ENCODE measurements around the gene LRRK1.

LRRK1 gene

DNA sequence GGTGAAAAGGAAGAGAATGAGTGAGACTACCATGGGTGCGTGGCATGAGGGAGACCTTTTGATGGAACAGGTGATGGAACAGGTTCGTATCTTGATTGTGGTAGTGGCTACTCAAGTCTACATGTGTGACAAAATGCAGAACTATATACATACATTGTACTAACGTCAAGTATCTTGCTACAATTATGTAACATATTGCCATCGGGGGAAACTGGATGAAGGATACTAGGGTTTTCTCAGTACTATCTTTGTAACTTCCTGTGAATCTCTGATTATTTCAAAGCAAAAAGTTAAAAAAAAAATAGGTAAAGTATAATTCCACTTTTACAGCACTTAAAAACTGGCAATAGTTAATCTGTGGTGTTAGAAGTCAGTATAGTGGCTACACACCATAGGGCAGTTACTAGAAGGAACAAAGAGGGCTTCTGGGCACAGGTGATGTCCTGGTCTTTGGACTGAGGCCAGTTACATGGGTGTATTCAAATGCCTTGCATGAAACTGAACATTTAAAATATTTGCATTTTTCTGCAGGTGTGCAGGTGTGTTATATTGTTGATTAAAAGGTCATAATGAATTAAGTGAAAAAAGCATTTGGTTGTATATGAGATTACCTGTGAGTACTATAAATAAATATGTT, 61.4 kb downstream of the LRRK1 start:
- no peak overlapping the region for H3K18ac ChIP-seq (ENCODE audit: low read length)
- no CpG with 5 or more reads among the region's 4 CpGs for WGBS (ENCODE audit: extremely low coverage, insufficient coverage, low lambda C conversion rate)

DNA sequence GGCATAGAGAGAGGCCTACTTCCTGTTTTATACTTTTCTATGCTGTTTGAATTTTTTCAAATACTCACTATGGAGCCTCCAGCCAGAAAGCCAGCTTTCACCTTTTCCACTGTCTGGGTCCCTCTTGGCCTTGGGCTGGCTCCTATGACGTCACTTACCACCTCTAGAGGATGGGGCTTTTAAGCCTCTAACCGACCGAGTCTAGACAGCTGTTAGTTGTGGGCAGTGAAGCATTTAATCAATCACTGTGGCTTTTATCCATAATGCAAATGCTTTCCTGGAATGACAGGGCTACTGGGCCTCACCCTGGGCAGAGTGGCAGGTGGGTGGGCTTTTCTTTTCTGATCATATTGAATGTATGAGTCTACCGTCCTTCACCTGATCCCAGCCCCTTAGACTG, 61.9 kb downstream of the LRRK1 start:
- H3K27me3 ChIP-seq (ENCODE audit: insufficient read depth, low read length, poor library complexity): no peaks in the 10 kb centered on the region
- H3K79me1 ChIP-seq (ENCODE audit: low read length): no peaks in the 10 kb centered on the region
- H3K4me3 ChIP-seq (ENCODE audit: low read length): no peak overlapping the region
- no peak overlapping the region for H3K18ac ChIP-seq (ENCODE audit: low read length)
- H3K23ac ChIP-seq (ENCODE audit: low read length): no peak overlapping the region
- H2BK15ac ChIP-seq (replicated peaks; ENCODE audit: low read depth): no peak overlapping the region
- no peak overlapping the region for H3K9ac ChIP-seq (ENCODE audit: low read length)
- no peaks in the 10 kb centered on the region for H3K36me3 ChIP-seq (ENCODE audit: control insufficient read depth, insufficient read depth, low read length)
- H3K4ac ChIP-seq (ENCODE audit: low read depth, low read length): no peak overlapping the region
- H3K27ac ChIP-seq (ENCODE audit: low read depth, low read length): no peak overlapping the region
- no peak for DNase-seq
- no peak overlapping the region for H2AK5ac ChIP-seq (ENCODE audit: low read length)
- WGBS (ENCODE audit: extremely low coverage, insufficient coverage, low lambda C conversion rate): no CpG with 5 or more reads among the region's 4 CpGs
- no peak overlapping the region for H4K5ac ChIP-seq (ENCODE audit: low read length)
- no peak overlapping the region for H2BK120ac ChIP-seq (ENCODE audit: low read depth, low read length)
- no peak overlapping the region for H2BK5ac ChIP-seq (ENCODE audit: low read length)
- H3K4me1 ChIP-seq (ENCODE audit: control insufficient read depth, low read depth, low read length): no peaks in the 10 kb centered on the region
- no peak overlapping the region for H3K4me2 ChIP-seq (ENCODE audit: low read length)
- H4K8ac ChIP-seq (ENCODE audit: low read depth, low read length): no peak overlapping the region
- no peaks in the 10 kb centered on the region for H3K79me2 ChIP-seq (ENCODE audit: control insufficient read depth, insufficient read depth, low read length)
- no peak overlapping the region for H3K56ac ChIP-seq (ENCODE audit: low read length)

More for the DNA sequence above, 61.4 kb downstream of the LRRK1 start:
- no peak overlapping the region for H3K4me3 ChIP-seq (ENCODE audit: low read length)
- H3K36me3 ChIP-seq (ENCODE audit: control insufficient read depth, insufficient read depth, low read length): no peaks in the 10 kb centered on the region
- no peaks in the 10 kb centered on the region for H3K27me3 ChIP-seq (ENCODE audit: insufficient read depth, low read length, poor library complexity)
- H3K4ac ChIP-seq (ENCODE audit: low read depth, low read length): no peak overlapping the region
- H2BK120ac ChIP-seq (ENCODE audit: low read depth, low read length): no peak overlapping the region
- no peak for DNase-seq
- H3K23ac ChIP-seq (ENCODE audit: low read length): no peak overlapping the region
- no peaks in the 10 kb centered on the region for H3K4me1 ChIP-seq (ENCODE audit: control insufficient read depth, low read depth, low read length)
- no peaks in the 10 kb centered on the region for H3K79me2 ChIP-seq (ENCODE audit: control insufficient read depth, insufficient read depth, low read length)
- H2BK15ac ChIP-seq (replicated peaks; ENCODE audit: low read depth): no peak overlapping the region
- no peak overlapping the region for H4K5ac ChIP-seq (ENCODE audit: low read length)
- no peak overlapping the region for H3K4me2 ChIP-seq (ENCODE audit: low read length)
- no peak overlapping the region for H3K9ac ChIP-seq (ENCODE audit: low read length)
- no peak overlapping the region for H2AK5ac ChIP-seq (ENCODE audit: low read length)
- no peak overlapping the region for H3K56ac ChIP-seq (ENCODE audit: low read length)
- no peaks in the 10 kb centered on the region for H3K79me1 ChIP-seq (ENCODE audit: low read length)
- H4K8ac ChIP-seq (ENCODE audit: low read depth, low read length): no peak overlapping the region
- no peak overlapping the region for H3K27ac ChIP-seq (ENCODE audit: low read depth, low read length)
- no peak overlapping the region for H2BK5ac ChIP-seq (ENCODE audit: low read length)

DNA sequence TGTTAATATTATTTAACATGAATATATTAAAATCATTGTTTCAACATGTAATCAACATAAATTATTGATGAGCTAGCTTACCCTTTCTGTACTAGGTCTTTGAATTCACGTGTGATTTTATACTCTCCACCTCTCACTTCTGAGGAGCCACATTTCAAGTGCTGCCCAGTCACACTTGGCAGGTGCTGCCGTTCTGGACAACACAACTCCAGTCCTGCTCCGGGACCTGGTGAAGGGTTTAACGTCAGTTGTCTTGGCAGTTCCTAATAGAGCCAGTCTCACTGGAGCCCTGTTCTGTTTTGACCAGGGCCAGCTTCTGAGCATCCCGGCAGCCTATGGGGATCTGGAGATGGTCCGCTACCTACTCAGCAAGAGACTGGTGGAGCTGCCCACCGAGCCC, 64.1 kb downstream of the LRRK1 start:
- Histone ChIP-seq H4K5ac (ENCODE audit: low read length) (no peak overlapping the region), H3K4me3 (ENCODE audit: low read length) (no peak overlapping the region), H2AK5ac (ENCODE audit: low read length) (no peak overlapping the region), H3K79me1 (ENCODE audit: low read length) (no peaks in the 10 kb centered on the region), H3K36me3 (ENCODE audit: control insufficient read depth, insufficient read depth, low read length) (no peaks in the 10 kb centered on the region), H3K4me2 (ENCODE audit: low read length) (no peak overlapping the region), H3K18ac (ENCODE audit: low read length) (no peak overlapping the region), H2BK15ac (replicated peaks; ENCODE audit: low read depth) (no peak overlapping the region), H3K79me2 (ENCODE audit: control insufficient read depth, insufficient read depth, low read length) (no peaks in the 10 kb centered on the region), H3K9ac (ENCODE audit: low read length) (no peak overlapping the region), H4K8ac (ENCODE audit: low read depth, low read length) (no peak overlapping the region), H3K4me1 (ENCODE audit: control insufficient read depth, low read depth, low read length) (no peaks in the 10 kb centered on the region), H3K56ac (ENCODE audit: low read length) (no peak overlapping the region), H3K4ac (ENCODE audit: low read depth, low read length) (no peak overlapping the region), H2BK120ac (ENCODE audit: low read depth, low read length) (no peak overlapping the region), H3K27me3 (ENCODE audit: insufficient read depth, low read length, poor library complexity) (no peaks in the 10 kb centered on the region), H3K23ac (ENCODE audit: low read length) (no peak overlapping the region), H3K27ac (ENCODE audit: low read depth, low read length) (no peak overlapping the region), H2BK5ac (ENCODE audit: low read length) (no peak overlapping the region)
- no peak for DNase-seq
- no CpG with 5 or more reads among the region's 7 CpGs for WGBS (ENCODE audit: extremely low coverage, insufficient coverage, low lambda C conversion rate)

DNA sequence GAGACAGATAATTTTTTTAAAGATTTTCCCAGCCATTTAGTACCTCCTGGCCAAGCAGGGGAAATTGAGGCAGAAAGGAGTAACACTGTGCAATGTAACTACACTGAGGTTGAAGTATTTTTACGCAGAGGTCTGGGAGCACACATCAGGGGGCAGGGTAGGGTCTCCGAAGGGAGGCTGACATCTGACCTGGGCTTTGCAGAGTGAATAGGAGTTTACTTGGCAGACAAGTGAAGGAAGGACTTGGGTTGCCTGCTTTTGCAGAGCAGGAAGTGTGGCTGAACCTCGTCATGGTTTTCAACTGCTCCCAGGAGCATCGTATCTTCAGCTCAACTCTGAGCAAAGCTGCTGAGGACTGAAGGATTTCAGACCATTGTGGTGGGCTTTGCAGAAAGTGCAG, 66.2 kb downstream of the LRRK1 start:
- H3K4me1 ChIP-seq (ENCODE audit: control insufficient read depth, low read depth, low read length): no peaks in the 10 kb centered on the region
- no peaks in the 10 kb centered on the region for H3K79me1 ChIP-seq (ENCODE audit: low read length)
- no peak overlapping the region for H4K5ac ChIP-seq (ENCODE audit: low read length)
- no peaks in the 10 kb centered on the region for H3K79me2 ChIP-seq (ENCODE audit: control insufficient read depth, insufficient read depth, low read length)
- DNase-seq: no peak
- H3K36me3 ChIP-seq (ENCODE audit: control insufficient read depth, insufficient read depth, low read length): no peaks in the 10 kb centered on the region
- H3K27me3 ChIP-seq (ENCODE audit: insufficient read depth, low read length, poor library complexity): no peaks in the 10 kb centered on the region
- H3K27ac ChIP-seq (ENCODE audit: low read depth, low read length): no peak overlapping the region
- H2BK15ac ChIP-seq (replicated peaks; ENCODE audit: low read depth): no peak overlapping the region
- no peak overlapping the region for H2BK5ac ChIP-seq (ENCODE audit: low read length)
- no peak overlapping the region for H3K23ac ChIP-seq (ENCODE audit: low read length)
- no peak overlapping the region for H4K8ac ChIP-seq (ENCODE audit: low read depth, low read length)
- no peak overlapping the region for H2AK5ac ChIP-seq (ENCODE audit: low read length)
- H3K4me3 ChIP-seq (ENCODE audit: low read length): no peak overlapping the region
- no peak overlapping the region for H2BK120ac ChIP-seq (ENCODE audit: low read depth, low read length)
- WGBS (ENCODE audit: extremely low coverage, insufficient coverage, low lambda C conversion rate): no CpG with 5 or more reads among the region's 4 CpGs
- H3K56ac ChIP-seq (ENCODE audit: low read length): no peak overlapping the region
- no peak overlapping the region for H3K9ac ChIP-seq (ENCODE audit: low read length)
- no peak overlapping the region for H3K18ac ChIP-seq (ENCODE audit: low read length)
- H3K4me2 ChIP-seq (ENCODE audit: low read length): no peak overlapping the region
- no peak overlapping the region for H3K4ac ChIP-seq (ENCODE audit: low read depth, low read length)

DNA sequence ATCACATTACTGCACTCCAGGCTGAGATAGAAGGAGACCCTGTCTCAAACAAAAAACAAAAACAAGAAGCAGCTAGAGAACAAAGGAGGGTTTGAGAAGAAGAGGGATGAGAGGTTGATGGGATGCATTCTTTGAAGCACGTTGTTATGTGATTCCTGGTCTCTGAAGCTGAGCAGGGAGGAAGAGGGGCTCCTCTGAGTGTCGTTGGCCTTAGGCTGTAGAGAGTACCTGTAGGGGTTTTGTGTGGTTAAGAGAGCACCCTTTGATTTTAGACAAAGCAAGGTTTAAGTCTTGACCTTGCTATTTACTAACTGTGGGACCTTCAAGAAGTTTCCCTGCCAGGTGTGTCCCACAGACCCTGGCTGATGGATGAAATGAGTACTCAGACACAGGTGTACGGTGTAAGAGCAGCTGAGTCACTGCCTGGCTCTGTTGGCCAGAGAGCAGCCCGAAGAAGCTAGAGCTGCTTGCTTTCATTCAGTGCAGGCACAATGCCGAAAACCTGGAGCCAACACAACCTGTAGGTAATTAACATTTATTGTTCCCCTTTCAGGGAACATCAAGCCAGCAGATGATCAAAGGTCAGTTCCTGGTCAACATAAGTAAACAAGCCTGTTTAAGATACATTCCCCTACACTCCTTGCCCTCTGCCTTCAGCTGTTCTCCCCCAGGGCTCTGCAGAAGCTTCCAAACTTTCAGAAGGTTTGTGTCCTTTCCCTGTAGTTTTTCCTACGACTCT, 67.2 kb downstream of the LRRK1 start:
- Histone ChIP-seq H3K4ac (ENCODE audit: low read depth, low read length) (no peak overlapping the region), H2BK120ac (ENCODE audit: low read depth, low read length) (no peak overlapping the region), H4K5ac (ENCODE audit: low read length) (no peak overlapping the region), H3K79me1 (ENCODE audit: low read length) (no peaks in the 10 kb centered on the region), H3K79me2 (ENCODE audit: control insufficient read depth, insufficient read depth, low read length) (no peaks in the 10 kb centered on the region), H3K27me3 (ENCODE audit: insufficient read depth, low read length, poor library complexity) (no peaks in the 10 kb centered on the region), H3K36me3 (ENCODE audit: control insufficient read depth, insufficient read depth, low read length) (no peaks in the 10 kb centered on the region), H3K4me1 (ENCODE audit: control insufficient read depth, low read depth, low read length) (no peaks in the 10 kb centered on the region), H3K23ac (ENCODE audit: low read length) (no peak overlapping the region), H4K8ac (ENCODE audit: low read depth, low read length) (no peak overlapping the region), H2AK5ac (ENCODE audit: low read length) (no peak overlapping the region), H3K4me2 (ENCODE audit: low read length) (no peak overlapping the region), H3K27ac (ENCODE audit: low read depth, low read length) (no peak overlapping the region), H2BK15ac (replicated peaks; ENCODE audit: low read depth) (no peak overlapping the region), H3K4me3 (ENCODE audit: low read length) (no peak overlapping the region), H3K18ac (ENCODE audit: low read length) (no peak overlapping the region), H3K56ac (ENCODE audit: low read length) (no peak overlapping the region), H3K9ac (ENCODE audit: low read length) (no peak overlapping the region), H2BK5ac (ENCODE audit: low read length) (no peak overlapping the region)
- WGBS (ENCODE audit: extremely low coverage, insufficient coverage, low lambda C conversion rate): no CpG with 5 or more reads among the region's 6 CpGs
- DNase-seq: no peak

Data from mesendoderm (in vitro differentiated cells).